A549 (cell line): ENCODE results near the gene TTLL1.

Experiments
- CEBPB ChIP-seq, 2 experiments: fragments of >200 bp in 1 of 2; sonication (Bioruptor Twin) in 1 of 2; formaldehyde crosslinking in 1 of 2; IDR thresholded peaks; 2 replicates each; pipeline ENCODE4 v1.6.1; 2012 to 2016
- CTCF ChIP-seq: fragments of >200 bp; sonication (Bioruptor Twin); formaldehyde crosslinking; IDR thresholded peaks from 3 replicates; pipeline ENCODE4 v1.5.1; 2016
- E2F6 ChIP-seq: IDR thresholded peaks from 2 replicates; pipeline ENCODE4 v1.6.1; 2012; ENCODE audit warnings: low read depth, borderline replicate concordance
- ELK1 ChIP-seq: fragments of 150-350 bp; IDR thresholded peaks from 2 replicates; pipeline ENCODE4 v1.6.1; 2014; ENCODE audit warnings: low read depth, mild to moderate bottlenecking, low read length
- EP300 ChIP-seq, 2 experiments: fragments of >200 bp; sonication (Bioruptor Twin); formaldehyde crosslinking; IDR thresholded peaks; 2 replicates in 1 of 2; 3 replicates in 1 of 2; pipeline ENCODE4 v1.6.1; 2016 to 2017
- HMGXB4 ChIP-seq: fragments of 250-450 bp; sonication (Bioruptor Pico); IDR thresholded peaks from 2 replicates; pipeline ENCODE4 v1.5.0; 2021; ENCODE audit warnings: mild to moderate bottlenecking, moderate library complexity, borderline replicate concordance
- NR3C1 ChIP-seq: fragments of >200 bp; sonication (Bioruptor Twin); formaldehyde crosslinking; IDR thresholded peaks from 3 replicates; pipeline ENCODE4 v1.6.1; 2017
- PBX3 ChIP-seq: IDR thresholded peaks from 2 replicates; pipeline ENCODE4 v1.6.1; 2012
- POLR2A ChIP-seq: IDR thresholded peaks from 2 replicates; pipeline ENCODE4 v1.6.1; 2012; ENCODE audit warnings: mild to moderate bottlenecking, low read length
- RARB ChIP-seq: fragments of 250-450 bp; sonication (Bioruptor Pico); IDR thresholded peaks from 2 replicates; pipeline ENCODE4 v1.8.0; 2021; ENCODE audit warnings: mild to moderate bottlenecking, moderate library complexity
- REST ChIP-seq: fragments of 200-600 bp; sonication (generic); IDR thresholded peaks from 2 replicates; pipeline ENCODE4 v1.6.1; 2016; ENCODE audit warnings: antibody characterized with exemption, mild to moderate bottlenecking, moderate library complexity
- SMC3 ChIP-seq: fragments of >200 bp; sonication (Bioruptor Twin); formaldehyde crosslinking; IDR thresholded peaks from 3 replicates; pipeline ENCODE4 v1.6.1; 2018; ENCODE audit warnings: inconsistent platforms

- no peak for TF ChIP-seq HMGXB4 (CRISPR knock-in tag)
- no peak for TF ChIP-seq RARB (CRISPR knock-in tag)
- TF ChIP-seq ELK1, result no peak
- TF ChIP-seq CTCF, result no peak
- TF ChIP-seq PBX3, result no peak
- TF ChIP-seq E2F6, result no peak
- TF ChIP-seq REST, result no peak
- TF ChIP-seq SMC3, result no peak
- TF ChIP-seq CEBPB (IDR thresholded peaks at IDR 0.05), result no peak
- TF ChIP-seq EP300 (IDR thresholded peaks at IDR 0.05), result no peak
- TF ChIP-seq NR3C1, result no peak
- no peak for TF ChIP-seq POLR2A
Measured at GRCh38 chr22:43001271-43002201, 87.7 kb downstream of the TTLL1 start.
